Nephron (organoid): ENCODE data around the gene TTLL12.

Source experiments
- H3K27ac Mint-ChIP-seq, 3 experiments: 2 replicates each; pipeline ENCODE4 v1.8.0; 2020; ENCODE audit warnings: mixed read lengths in 3 of 3, mild to moderate bottlenecking in 2 of 3, moderate library complexity in 1 of 3
- H3K27me3 Mint-ChIP-seq: 2 replicates; pipeline ENCODE4 v1.8.0; 2021; ENCODE audit warnings: low read depth, mild to moderate bottlenecking, moderate library complexity, mixed read lengths
- H3K36me3 Mint-ChIP-seq: 2 replicates; pipeline ENCODE4 v1.8.0; 2020; ENCODE audit warnings: low read depth, mixed read lengths
- H3K4me1 Mint-ChIP-seq: 2 replicates; pipeline ENCODE4 v1.8.0; 2020; ENCODE audit warnings: mixed read lengths
- H3K4me3 Mint-ChIP-seq, 3 experiments: 2 replicates each; pipeline ENCODE4 v1.8.0; 2020; ENCODE audit warnings: mild to moderate bottlenecking in 3 of 3, mixed read lengths in 3 of 3, moderate library complexity in 2 of 3
- H3K9me3 Mint-ChIP-seq: 2 replicates; pipeline ENCODE4 v1.8.0; 2020; ENCODE audit warnings: mixed read lengths
- CTCF ChIP-seq, 3 experiments: fragments of 200-600 bp; sonication (generic); IDR thresholded peaks; one replicate each; pipeline ENCODE4 v1.5.0; 2021; ENCODE audit warnings: antibody characterized with exemption in 3 of 3; ENCODE audit not compliant: unreplicated experiment in 3 of 3

Gene TTLL12

GRCh38 chr22:43135565-43135964 is 51.4 kb downstream of the TTLL12 start:
- Mint-ChIP-seq H3K4me1 (no peaks in the 10 kb centered on the region), H3K27me3 (no peaks in the 10 kb centered on the region), H3K36me3 (peaks cover 46% of the 10 kb centered on the region), H3K27ac (no peak overlapping the region), H3K4me3 (no peak overlapping the region), H3K9me3 (no peaks in the 10 kb centered on the region)
- TF ChIP-seq CTCF (IDR thresholded peaks at IDR 0.05; ENCODE audit: unreplicated experiment in 3 of 3) = no peak

GRCh38 chr22:43134553-43134952 is 52.4 kb downstream of the TTLL12 start:
- Mint-ChIP-seq H3K4me1 (no peaks in the 10 kb centered on the region), H3K27ac (no peak overlapping the region), H3K4me3 (no peak overlapping the region), H3K36me3 (peaks cover 38% of the 10 kb centered on the region), H3K9me3 (no peaks in the 10 kb centered on the region), H3K27me3 (no peaks in the 10 kb centered on the region)
- TF ChIP-seq CTCF (IDR thresholded peaks at IDR 0.05; ENCODE audit: unreplicated experiment in 3 of 3) = no peak

- Mint-ChIP-seq H3K36me3 (peaks cover 30% of the 10 kb centered on the region), H3K27ac (no peak overlapping the region), H3K27me3 (no peaks in the 10 kb centered on the region), H3K4me1 (peaks cover 4% of the 10 kb centered on the region), H3K4me3 (no peak overlapping the region), H3K9me3 (no peaks in the 10 kb centered on the region)
- no peak for TF ChIP-seq CTCF (IDR thresholded peaks at IDR 0.05; ENCODE audit: unreplicated experiment in 3 of 3)
Observed at GRCh38 chr22:43133401-43133800, 53.5 kb downstream of the TTLL12 start.

GRCh38 chr22:43131773-43132501 is 55.0 kb downstream of the TTLL12 start:
- peaks cover 4% of the 10 kb centered on the region for H3K4me1 Mint-ChIP-seq
- H3K27me3 Mint-ChIP-seq = no peaks in the 10 kb centered on the region
- no peaks in the 10 kb centered on the region for H3K9me3 Mint-ChIP-seq
- no peak overlapping the region for H3K4me3 Mint-ChIP-seq
- peaks cover 27% of the 10 kb centered on the region for H3K36me3 Mint-ChIP-seq
- H3K27ac Mint-ChIP-seq = no peak overlapping the region
- no peak for TF ChIP-seq CTCF (IDR thresholded peaks at IDR 0.05; ENCODE audit: unreplicated experiment in 3 of 3)

- no peak overlapping the region for H3K4me3 Mint-ChIP-seq
- H3K36me3 Mint-ChIP-seq = peaks cover 12% of the 10 kb centered on the region
- no peaks in the 10 kb centered on the region for H3K27me3 Mint-ChIP-seq
- H3K9me3 Mint-ChIP-seq = no peaks in the 10 kb centered on the region
- TF ChIP-seq CTCF (IDR thresholded peaks at IDR 0.05; ENCODE audit: unreplicated experiment in 3 of 3) = no peak
- peaks cover 4% of the 10 kb centered on the region for H3K4me1 Mint-ChIP-seq
- no peak overlapping the region for H3K27ac Mint-ChIP-seq
Observed at GRCh38 chr22:43129426-43130425, 57.2 kb downstream of the TTLL12 start.
